ENCODE data around the gene TIGIT.

GRCh38 chr3:114272271-114272670, 21.6 kb upstream of the TIGIT start:
- TF ChIP-seq POLR2A (IDR thresholded peaks at IDR 0.05) (no peak), CTCF (IDR thresholded peaks at IDR 0.05) (no peak)
